ENCODE data around the gene CLDN16.

DNA sequence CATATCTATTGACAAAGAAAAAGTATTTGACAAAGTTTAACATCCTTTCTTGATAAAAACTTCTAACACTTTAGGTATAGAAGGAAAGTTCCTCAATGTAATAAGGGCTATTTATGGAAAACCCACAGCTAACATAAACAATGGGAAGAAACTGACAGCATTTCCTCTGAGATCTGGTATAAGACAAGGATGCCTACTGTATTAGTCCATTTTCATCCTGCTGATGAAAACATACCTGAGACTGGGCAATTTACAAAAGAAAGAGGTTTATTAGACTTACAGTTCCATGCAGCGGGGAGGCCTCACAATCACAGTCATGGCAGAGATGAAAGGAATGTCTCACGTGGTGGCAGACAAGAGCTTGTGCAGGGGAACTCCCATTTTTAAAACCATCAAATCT, 47.9 kb upstream of the CLDN16 start:
- TF ChIP-seq, protein P1, sequence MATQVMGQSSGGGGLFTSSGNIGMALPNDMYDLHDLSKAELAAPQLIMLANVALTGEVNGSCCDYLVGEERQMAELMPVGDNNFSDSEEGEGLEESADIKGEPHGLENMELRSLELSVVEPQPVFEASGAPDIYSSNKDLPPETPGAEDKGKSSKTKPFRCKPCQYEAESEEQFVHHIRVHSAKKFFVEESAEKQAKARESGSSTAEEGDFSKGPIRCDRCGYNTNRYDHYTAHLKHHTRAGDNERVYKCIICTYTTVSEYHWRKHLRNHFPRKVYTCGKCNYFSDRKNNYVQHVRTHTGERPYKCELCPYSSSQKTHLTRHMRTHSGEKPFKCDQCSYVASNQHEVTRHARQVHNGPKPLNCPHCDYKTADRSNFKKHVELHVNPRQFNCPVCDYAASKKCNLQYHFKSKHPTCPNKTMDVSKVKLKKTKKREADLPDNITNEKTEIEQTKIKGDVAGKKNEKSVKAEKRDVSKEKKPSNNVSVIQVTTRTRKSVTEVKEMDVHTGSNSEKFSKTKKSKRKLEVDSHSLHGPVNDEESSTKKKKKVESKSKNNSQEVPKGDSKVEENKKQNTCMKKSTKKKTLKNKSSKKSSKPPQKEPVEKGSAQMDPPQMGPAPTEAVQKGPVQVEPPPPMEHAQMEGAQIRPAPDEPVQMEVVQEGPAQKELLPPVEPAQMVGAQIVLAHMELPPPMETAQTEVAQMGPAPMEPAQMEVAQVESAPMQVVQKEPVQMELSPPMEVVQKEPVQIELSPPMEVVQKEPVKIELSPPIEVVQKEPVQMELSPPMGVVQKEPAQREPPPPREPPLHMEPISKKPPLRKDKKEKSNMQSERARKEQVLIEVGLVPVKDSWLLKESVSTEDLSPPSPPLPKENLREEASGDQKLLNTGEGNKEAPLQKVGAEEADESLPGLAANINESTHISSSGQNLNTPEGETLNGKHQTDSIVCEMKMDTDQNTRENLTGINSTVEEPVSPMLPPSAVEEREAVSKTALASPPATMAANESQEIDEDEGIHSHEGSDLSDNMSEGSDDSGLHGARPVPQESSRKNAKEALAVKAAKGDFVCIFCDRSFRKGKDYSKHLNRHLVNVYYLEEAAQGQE (IDR thresholded peaks at IDR 0.05; ENCODE audit: borderline replicate concordance) = no peak
- TF ChIP-seq CTCF (IDR thresholded peaks at IDR 0.05; ENCODE audit: poor library complexity, severe bottlenecking) (no peak), EP300 (conservative IDR thresholded peaks at IDR 0.05; ENCODE audit: poor library complexity, severe bottlenecking) (no peak), POLR2AphosphoS5 (IDR thresholded peaks at IDR 0.05) (no peak), MXI1 (conservative IDR thresholded peaks at IDR 0.05; ENCODE audit: poor library complexity, severe bottlenecking) (no peak), SMC3 (conservative IDR thresholded peaks at IDR 0.05; ENCODE audit: poor library complexity) (no peak), RAD21 (conservative IDR thresholded peaks at IDR 0.05) (no peak)

All from neural cell (in vitro differentiated cells).